Lower leg skin (tissue), 4 donors: ENCODE measurements around the gene CAMSAP2. TPM values are rescaled to one million over a fixed set of nuclear protein-coding genes. Genes with fewer than 3 reads are reported as not detected.
A peak's percentile ranks its signal among the peaks of the same experiment; 100 is the strongest.

Source experiments
- DNase-seq, 2 donors: peaks; one replicate each; pipeline ENCODE4 v3.0.0-alpha.2; 2019; ENCODE audit warnings: low spot score in 2 of 2
- H3K4me3 ChIP-seq: fragments of 200-600 bp; sonication (generic); 2 replicates; pipeline ENCODE4 v1.5.1; 2017; ENCODE audit warnings: mild to moderate bottlenecking, low read depth; ENCODE audit not compliant: poor library complexity, severe bottlenecking
- CTCF ChIP-seq, 3 donors: fragments of 450-650 bp; IDR thresholded peaks; one replicate each; pipeline ENCODE4 v1.5.1; 2016; ENCODE audit warnings: antibody characterized with exemption in 3 of 3, mild to moderate bottlenecking in 3 of 3, moderate library complexity in 2 of 3
- POLR2A ChIP-seq, 2 donors: fragments of 450-650 bp; IDR thresholded peaks; one replicate each; pipeline ENCODE4 v1.6.1; 2016 to 2017; ENCODE audit warnings: antibody characterized with exemption in 2 of 2, mild to moderate bottlenecking in 1 of 2, moderate library complexity in 1 of 2
- WGBS, 2 donors: methylation state at CpG; one replicate each; pipeline ENCODE4 v1.1.5; 2018; 5-methylcytosine and 5-hydroxymethylcytosine counted together
- intact Hi-C: fragments of 100-400 bp; cut with DNase I; formaldehyde crosslinking; loops from one replicate; pipeline ENCODE4 v1.15.0; 2023; ENCODE audit warnings: low total_unique reads
- total RNA-seq, 4 donors: library from RNA; depleted of rRNA; stranded (reverse); fragments of >200 nt; gene quantifications; one replicate each; pipeline ENCODE4 v1.1.0, GENCODE V29; 2016

CAMSAP2 gene
- total RNA-seq, 4 donors from 2014 or later: 22.5 to 41.3 (median 36.1) TPM

GRCh38 chr1:200891774-200892157 lies 153.1 kb downstream of the CAMSAP2 start:
- DNase-seq: no peak
- no peak overlapping the region for H3K4me3 ChIP-seq
- intact Hi-C loops: loop anchor here (10.0 kb wide), 1 partner anchor 153 kb away; no protein-coding TSS in a partner anchor
- TF ChIP-seq CTCF (IDR thresholded peaks at IDR 0.05) (no peak), POLR2A (IDR thresholded peaks at IDR 0.05) (no peak)
- 18 to 29% methylated on average over 8 of the region's 8 CpGs for WGBS, 2 donors

DNA sequence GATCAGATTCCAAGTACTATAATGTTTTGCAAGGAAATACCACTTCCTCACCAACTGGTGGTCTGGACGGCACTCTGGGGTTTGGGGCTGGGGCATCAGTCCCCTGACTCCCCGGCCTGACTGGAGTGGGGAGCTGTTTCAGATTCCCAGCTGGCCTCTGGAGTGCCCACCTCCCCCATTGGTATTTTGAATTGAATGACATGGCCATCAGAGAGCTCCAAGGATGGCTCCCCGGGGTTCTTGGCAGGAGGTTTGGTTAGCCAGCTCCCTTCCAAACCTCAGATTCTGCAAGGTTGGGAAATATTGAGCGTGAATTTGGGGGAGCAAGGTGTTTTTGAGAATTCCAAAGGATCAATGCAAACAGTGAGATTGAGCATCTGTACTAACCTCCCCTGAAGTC lies 153.9 kb downstream of the CAMSAP2 start:
- TF ChIP-seq POLR2A (IDR thresholded peaks at IDR 0.05) (no peak), CTCF (IDR thresholded peaks at IDR 0.05) (no peak)
- no peak overlapping the region for H3K4me3 ChIP-seq
- DNase-seq: no peak
- WGBS, 2 donors: 57 to 65% methylated on average over 4 of the region's 4 CpGs
- intact Hi-C loops: loop anchor here (10.0 kb wide), 1 partner anchor 152 kb away; no protein-coding TSS in a partner anchor

DNA sequence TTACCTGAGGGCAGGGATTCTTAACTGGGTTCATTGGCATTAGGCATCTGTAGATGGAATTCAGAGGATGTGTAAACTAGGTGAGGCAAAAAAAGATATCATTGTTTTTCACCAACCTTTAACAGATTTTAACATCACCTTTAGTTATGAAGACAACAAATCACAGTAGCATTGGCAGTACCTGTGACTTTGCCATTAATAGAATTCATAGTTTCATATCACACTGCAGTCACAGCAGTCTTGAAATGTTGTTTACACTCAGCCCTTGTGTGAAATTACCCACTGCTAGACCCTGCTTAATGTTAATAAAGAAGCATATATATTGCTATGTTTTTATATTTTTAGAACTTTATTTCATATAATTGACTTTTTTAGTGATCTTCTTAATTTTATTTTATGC lies 154.3 kb downstream of the CAMSAP2 start:
- DNase-seq: no peak
- intact Hi-C loops: loop anchor here (10.0 kb wide), 1 partner anchor 152 kb away; no protein-coding TSS in a partner anchor
- TF ChIP-seq POLR2A (IDR thresholded peaks at IDR 0.05) (no peak), CTCF (IDR thresholded peaks at IDR 0.05) (no peak)
- H3K4me3 ChIP-seq: no peak overlapping the region

GRCh38 chr1:200893411-200893901 lies 154.8 kb downstream of the CAMSAP2 start:
- WGBS, 2 donors: 63 to 68% methylated on average over 6 of the region's 6 CpGs
- no peak for DNase-seq
- TF ChIP-seq CTCF (IDR thresholded peaks at IDR 0.05) (no peak), POLR2A (IDR thresholded peaks at IDR 0.05) (no peak)
- intact Hi-C loops: loop anchor here (10.0 kb wide), 1 partner anchor 151 kb away; no protein-coding TSS in a partner anchor
- no peak overlapping the region for H3K4me3 ChIP-seq

GRCh38 chr1:200894712-200895442 lies 156.2 kb downstream of the CAMSAP2 start, which contains the start of gene INAVA:
Gene INAVA (plus strand): TSS chr1:200894900. CDS start chr1:200898401, 3,501 bp downstream.
- intact Hi-C loops: loop anchor here (10.0 kb wide), 1 partner anchor 150 kb away; no protein-coding TSS in a partner anchor
- peak within 1 kb of the TSS; percentile 29 for H3K4me3 ChIP-seq
- peak in 1 of 2 donors; percentile 59 for DNase-seq
- TF ChIP-seq CTCF (IDR thresholded peaks at IDR 0.05) (no peak), POLR2A (IDR thresholded peaks at IDR 0.05) (no peak)
- 59 to 65% methylated on average over 15 of the region's 15 CpGs for WGBS, 2 donors
